Left ventricle myocardium inferior (tissue), 1 donor: Measurements from ENCODE around the gene ZNF879. TPM values are rescaled to one million over a fixed set of nuclear protein-coding genes. Genes with fewer than 3 reads are reported as not detected.

Experiments
- DNase-seq: peaks from one replicate; pipeline ENCODE4 v3.0.0-alpha.2; 2020
- H3K27ac ChIP-seq: fragments of 200-600 bp; replicated peaks from 2 replicates; pipeline ENCODE4 v1.8.0; 2021
- H3K27me3 ChIP-seq: fragments of 200-600 bp; 2 replicates; pipeline ENCODE4 v1.8.0; 2021; ENCODE audit warnings: low read depth
- H3K36me3 ChIP-seq: fragments of 200-600 bp; 2 replicates; pipeline ENCODE4 v1.8.0; 2021
- H3K4me1 ChIP-seq: fragments of 200-600 bp; 2 replicates; pipeline ENCODE4 v1.8.0; 2021
- H3K4me3 ChIP-seq: fragments of 200-600 bp; 2 replicates; pipeline ENCODE4 v1.8.0; 2021; ENCODE audit warnings: mild to moderate bottlenecking, moderate library complexity
- H3K9me3 ChIP-seq: fragments of 200-600 bp; replicated peaks from 2 replicates; pipeline ENCODE4 v1.8.0; 2021
- intact Hi-C: fragments of 100-400 bp; cut with micrococcal nuclease; formaldehyde crosslinking; loops from one replicate; pipeline ENCODE4 v1.11.0; 2022
- total RNA-seq: library from RNA; stranded (reverse); fragmentation: NEBNext Ultra II Directional; extraction: Animal tissue kit (Norgen Biotek cat#: 25700); gene quantifications from one replicate; pipeline ENCODE4 v1.2.1, GENCODE V29; 2021
- TF ChIP-seq, protein P1 (sequence below): fragments of 200-600 bp; IDR thresholded peaks from 2 replicates; pipeline ENCODE4 v1.8.0; 2021; ENCODE audit warnings: antibody characterized with exemption, mild to moderate bottlenecking, borderline replicate concordance
- donor health status: DM: no; HTN: yes; CAD: no; lungs with severe emphysema.

ZNF879 gene
- total RNA-seq, 1 donor from 2014 or later: 6.4 TPM

DNA sequence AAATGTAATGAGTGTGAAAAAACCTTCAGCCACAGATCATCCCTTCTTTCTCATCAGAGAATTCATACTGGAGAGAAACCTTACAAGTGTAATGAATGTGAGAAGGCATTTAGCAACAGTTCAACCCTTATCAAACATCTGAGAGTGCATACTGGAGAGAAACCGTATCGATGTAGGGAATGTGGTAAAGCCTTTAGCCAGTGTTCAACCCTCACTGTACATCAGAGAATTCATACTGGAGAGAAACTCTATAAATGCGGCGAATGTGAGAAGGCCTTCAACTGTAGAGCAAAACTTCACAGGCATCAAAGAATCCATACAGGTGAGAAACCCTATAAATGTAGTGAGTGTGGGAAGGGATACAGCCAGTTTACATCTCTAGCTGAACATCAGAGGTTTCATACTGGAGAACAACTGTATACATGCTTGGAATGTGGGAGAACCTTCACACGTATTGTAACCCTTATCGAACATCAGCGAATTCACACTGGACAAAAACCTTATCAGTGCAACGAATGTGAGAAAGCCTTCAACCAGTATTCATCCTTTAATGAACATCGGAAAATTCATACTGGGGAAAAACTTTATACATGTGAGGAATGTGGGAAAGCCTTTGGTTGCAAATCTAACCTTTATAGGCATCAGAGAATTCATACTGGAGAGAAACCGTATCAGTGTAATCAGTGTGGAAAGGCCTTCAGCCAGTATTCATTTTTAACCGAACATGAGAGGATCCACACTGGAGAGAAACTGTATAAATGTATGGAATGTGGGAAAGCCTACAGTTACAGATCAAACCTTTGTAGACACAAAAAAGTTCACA, 55.8 kb downstream of the ZNF879 start:
- intact Hi-C loops: no loop called here
- Histone ChIP-seq H3K27ac (no peak overlapping the region), H3K4me3 (no peak overlapping the region), H3K27me3 (no peaks in the 10 kb centered on the region), H3K9me3 (peaks cover 100% of the 10 kb centered on the region), H3K36me3 (peaks cover 100% of the 10 kb centered on the region), H3K4me1 (no peaks in the 10 kb centered on the region)
- TF ChIP-seq, protein P1, sequence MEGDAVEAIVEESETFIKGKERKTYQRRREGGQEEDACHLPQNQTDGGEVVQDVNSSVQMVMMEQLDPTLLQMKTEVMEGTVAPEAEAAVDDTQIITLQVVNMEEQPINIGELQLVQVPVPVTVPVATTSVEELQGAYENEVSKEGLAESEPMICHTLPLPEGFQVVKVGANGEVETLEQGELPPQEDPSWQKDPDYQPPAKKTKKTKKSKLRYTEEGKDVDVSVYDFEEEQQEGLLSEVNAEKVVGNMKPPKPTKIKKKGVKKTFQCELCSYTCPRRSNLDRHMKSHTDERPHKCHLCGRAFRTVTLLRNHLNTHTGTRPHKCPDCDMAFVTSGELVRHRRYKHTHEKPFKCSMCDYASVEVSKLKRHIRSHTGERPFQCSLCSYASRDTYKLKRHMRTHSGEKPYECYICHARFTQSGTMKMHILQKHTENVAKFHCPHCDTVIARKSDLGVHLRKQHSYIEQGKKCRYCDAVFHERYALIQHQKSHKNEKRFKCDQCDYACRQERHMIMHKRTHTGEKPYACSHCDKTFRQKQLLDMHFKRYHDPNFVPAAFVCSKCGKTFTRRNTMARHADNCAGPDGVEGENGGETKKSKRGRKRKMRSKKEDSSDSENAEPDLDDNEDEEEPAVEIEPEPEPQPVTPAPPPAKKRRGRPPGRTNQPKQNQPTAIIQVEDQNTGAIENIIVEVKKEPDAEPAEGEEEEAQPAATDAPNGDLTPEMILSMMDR: no peak
- DNase-seq: no peak

GRCh38 chr5:179080724-179081123, 57.1 kb downstream of the ZNF879 start:
- no peak for DNase-seq
- H3K9me3 ChIP-seq: peaks cover 100% of the 10 kb centered on the region
- TF ChIP-seq, protein P1: no peak
- no peak overlapping the region for H3K4me3 ChIP-seq
- H3K27ac ChIP-seq: no peak overlapping the region
- peaks cover 98% of the 10 kb centered on the region for H3K36me3 ChIP-seq
- H3K27me3 ChIP-seq: no peaks in the 10 kb centered on the region
- no peaks in the 10 kb centered on the region for H3K4me1 ChIP-seq
- intact Hi-C loops: no loop called here

Other genes starting within 250 kb of the ZNF879 start
- gene ZNF354B, start 163.9 kb upstream of the ZNF879 start, total RNA-seq: 7.2 TPM
- gene ZFP2, start 127.9 kb upstream of the ZNF879 start, total RNA-seq: 0.80 TPM
- gene ZNF454, start 82.6 kb upstream of the ZNF879 start, total RNA-seq: 2.6 TPM
- not detected for gene GRM6, start 28.5 kb upstream of the ZNF879 start, total RNA-seq
- 5.2 TPM for gene ZNF354C, start 36.6 kb downstream of the ZNF879 start, total RNA-seq